HCT116 (cell line): ENCODE measurements around the gene DPEP3. TPM values are rescaled to one million over a fixed set of nuclear protein-coding genes. Genes with fewer than 3 reads are reported as not detected.

Experiments
- ATAC-seq: fragments of 200-7000 bp; cut with Tn5 transposase; 2 replicates; pipeline ENCODE4 v1.9.1; 2020; ENCODE audit warnings: mild to moderate bottlenecking, moderate library complexity
- BruUV-seq: library from RNA; stranded (reverse); fragments of 400-500 nt; replicated peaks from 2 replicates; lab custom pipeline; 2021; lab: Mats Ljungman, UMichigan
- CTCF ChIA-PET: fragments of 300-600 bp; sonication (Branson Sonifier 250); formaldehyde crosslinking; loops from one replicate; lab custom pipeline; 2021; ENCODE audit warnings: antibody characterized with exemption; lab: Charles Lee
- POLR2A ChIA-PET: fragments of 300-600, 350-600 bp; sonication (Branson Sonifier 250); formaldehyde crosslinking; loops from one replicate; lab custom pipeline; 2021; ENCODE audit warnings: antibody characterized with exemption; lab: Charles Lee
- RAD21 ChIA-PET, 2 experiments: fragments of 300-600 bp; sonication (Branson Sonifier 250); formaldehyde crosslinking; loops; one replicate each; lab custom pipeline; 2023; ENCODE audit warnings: low total read pairs in 2 of 2; ENCODE audit not compliant: uncharacterized antibody in 2 of 2, unreplicated experiment in 2 of 2, low non-redundant PET in 1 of 2; lab: Charles Lee
- DNase-seq: peaks from one replicate; pipeline ENCODE4 v3.0.0-alpha.2; 2010; ENCODE audit warnings: low read depth, low spot score
- H2AFZ ChIP-seq: fragments of 200-600 bp; shearing (Covaris generic), sonication (generic); 2 replicates; pipeline ENCODE4 v1.6.1; 2017; ENCODE audit warnings: low read depth, mixed run types, mixed read lengths, antibody characterized with exemption, low read length; ENCODE audit not compliant: poor library complexity, severe bottlenecking
- H3K27ac ChIP-seq: 2 replicates; pipeline ENCODE4 v1.5.1; 2012; ENCODE audit warnings: low read depth, low read length
- H3K27me3 ChIP-seq: fragments of 200-600 bp; sonication (generic); 2 replicates; pipeline ENCODE4 v1.6.1; 2016; ENCODE audit warnings: mixed run types, low read length, mixed read lengths; ENCODE audit not compliant: insufficient read depth
- H3K36me3 ChIP-seq, 2 experiments: fragments of 200-500 bp in 1 of 2; fragments of 200-600 bp in 1 of 2; sonication (Bioruptor generic) in 1 of 2; sonication (generic) in 1 of 2; 2 replicates each; pipeline versions ENCODE4 v1.5.1 to v1.6.1; 2014 to 2016; ENCODE audit warnings: low read length in 2 of 2, inconsistent platforms in 1 of 2, mixed read lengths in 1 of 2, mixed run types in 1 of 2; ENCODE audit not compliant: insufficient read depth in 2 of 2, control insufficient read depth in 1 of 2
- H3K4me1 ChIP-seq, 2 experiments: fragments of 200-600 bp in 1 of 2; sonication (generic) in 1 of 2; 2 replicates each; pipeline versions ENCODE4 v1.5.1 to v1.6.1; 2012 to 2017; ENCODE audit warnings: low read length in 2 of 2, inconsistent platforms in 1 of 2, mild to moderate bottlenecking in 1 of 2, mixed read lengths in 1 of 2, mixed run types in 1 of 2, moderate library complexity in 1 of 2; ENCODE audit not compliant: insufficient read depth in 2 of 2, control insufficient read depth in 1 of 2
- H3K4me2 ChIP-seq: fragments of 200-600 bp; sonication (generic); 2 replicates; pipeline ENCODE4 v1.6.1; 2017; ENCODE audit warnings: mixed run types, low read length, mixed read lengths
- H3K4me3 ChIP-seq, 2 experiments: fragments of 200-600 bp in 1 of 2; sonication (generic) in 1 of 2; replicated peaks in 1 of 2; 2 replicates each; pipeline ENCODE4 v1.5.1; 2011 to 2016; ENCODE audit warnings: low read length in 2 of 2, control low read depth in 1 of 2, low read depth in 1 of 2, mild to moderate bottlenecking in 1 of 2, mixed read lengths in 1 of 2, mixed run types in 1 of 2
- H3K79me2 ChIP-seq: fragments of 200-600 bp; sonication (generic); 2 replicates; pipeline ENCODE4 v1.6.1; 2017; ENCODE audit warnings: mild to moderate bottlenecking, mixed run types, low read length, moderate library complexity, mixed read lengths; ENCODE audit not compliant: insufficient read depth
- H3K9ac ChIP-seq: fragments of 200-600 bp; sonication (generic); 2 replicates; pipeline ENCODE4 v1.6.1; 2016; ENCODE audit warnings: low read length, mixed read lengths
- H3K9me2 ChIP-seq: fragments of 200-600 bp; sonication (generic), shearing (Covaris generic); 2 replicates; pipeline ENCODE4 v1.6.1; 2017; ENCODE audit warnings: mixed run types, mild to moderate bottlenecking, moderate library complexity; ENCODE audit not compliant: insufficient read depth
- H3K9me3 ChIP-seq, 2 experiments: fragments of 200-500 bp in 1 of 2; fragments of 200-600 bp in 1 of 2; sonication (Bioruptor generic) in 1 of 2; sonication (generic) in 1 of 2; 2 replicates each; pipeline ENCODE4 v1.6.1; 2014 to 2017; ENCODE audit warnings: low read length in 2 of 2, mixed read lengths in 2 of 2, inconsistent platforms in 1 of 2, low read depth in 1 of 2, mild to moderate bottlenecking in 1 of 2, mixed run types in 1 of 2, moderate library complexity in 1 of 2; ENCODE audit not compliant: control insufficient read depth in 1 of 2, insufficient read depth in 1 of 2
- H4K20me1 ChIP-seq: fragments of 200-600 bp; sonication (generic), shearing (Covaris generic); 2 replicates; pipeline ENCODE4 v1.6.1; 2017; ENCODE audit warnings: mixed run types, mild to moderate bottlenecking, moderate library complexity; ENCODE audit not compliant: insufficient read depth
- EGR1 ChIP-seq: IDR thresholded peaks from 2 replicates; pipeline ENCODE4 v1.6.1; 2012; ENCODE audit warnings: low read depth
- ELF1 ChIP-seq: IDR thresholded peaks from 2 replicates; pipeline ENCODE4 v1.6.1; 2012; ENCODE audit warnings: low read depth, borderline replicate concordance
- POLR2AphosphoS5 ChIP-seq: IDR thresholded peaks from 2 replicates; pipeline ENCODE4 v1.6.1; 2011; ENCODE audit warnings: mild to moderate bottlenecking, low read depth, low read length, moderate library complexity
- SP1 ChIP-seq: IDR thresholded peaks from 2 replicates; pipeline ENCODE4 v1.6.1; 2012; ENCODE audit warnings: low read depth
- YY1 ChIP-seq: IDR thresholded peaks from 2 replicates; pipeline ENCODE4 v1.6.1; 2011; ENCODE audit warnings: low read length, low read depth, moderate library complexity, mild to moderate bottlenecking; ENCODE audit not compliant: insufficient replicate concordance; ENCODE audit errors: extremely low read depth
- intact Hi-C: fragments of 100-400 bp; cut with micrococcal nuclease; formaldehyde crosslinking; loops from 2 replicates; pipeline ENCODE4 v1.10.0; 2022
- total RNA-seq: library from RNA; stranded (reverse); gene quantifications from one replicate; pipeline ENCODE4 v1.2.1, GENCODE V29; 2021; ENCODE audit not compliant: unreplicated experiment

DPEP3 gene
- total RNA-seq, 1 experiment from 2014 or later = not detected

- DNase-seq (no peak), ATAC-seq (no peak)
- no peak overlapping the region for H2AFZ ChIP-seq
- H3K79me2 ChIP-seq = no peaks in the 10 kb centered on the region
- BruUV-seq = no TSS peak
- no peaks in the 10 kb centered on the region for H4K20me1 ChIP-seq
- no peaks in the 10 kb centered on the region for H3K4me1 ChIP-seq
- CTCF ChIA-PET = no interaction called here
- H3K27ac ChIP-seq = no peak overlapping the region
- intact Hi-C loops = no loop called here
- RAD21 ChIA-PET = no interaction called here
- H3K9ac ChIP-seq = no peak overlapping the region
- H3K9me3 ChIP-seq = no peaks in the 10 kb centered on the region
- TF ChIP-seq ELF1 = no peak
- no peaks in the 10 kb centered on the region for H3K9me2 ChIP-seq
- peaks cover 7 to 14% of the 10 kb centered on the region in 2 experiments; a peak in 3 of 4 replicates for H3K36me3 ChIP-seq
- H3K4me2 ChIP-seq = no peak overlapping the region
- POLR2A ChIA-PET = no interaction called here
- H3K27me3 ChIP-seq = no peaks in the 10 kb centered on the region
- H3K4me3 ChIP-seq = no peak overlapping the region
These were observed 29.9 kb downstream of the DPEP3 start for GRCh38 chr16:67950335-67950843.

GRCh38 chr16:67949645-67950044 is 30.7 kb downstream of the DPEP3 start:
- no peak overlapping the region for H3K27ac ChIP-seq
- no peak overlapping the region for H3K9ac ChIP-seq
- no peaks in the 10 kb centered on the region for H3K4me1 ChIP-seq
- ATAC-seq = no peak
- no peaks in the 10 kb centered on the region for H4K20me1 ChIP-seq
- BruUV-seq = no TSS peak
- DNase-seq = no peak
- POLR2A ChIA-PET = no interaction called here
- H3K27me3 ChIP-seq = no peaks in the 10 kb centered on the region
- H3K4me2 ChIP-seq = no peak overlapping the region
- CTCF ChIA-PET = no interaction called here
- H3K9me3 ChIP-seq = no peaks in the 10 kb centered on the region
- H3K4me3 ChIP-seq = no peak overlapping the region
- no peaks in the 10 kb centered on the region for H3K79me2 ChIP-seq
- TF ChIP-seq SP1 (no peak), YY1 (no peak), EGR1 (no peak), POLR2AphosphoS5 (no peak)
- RAD21 ChIA-PET = no interaction called here
- intact Hi-C loops = no loop called here
- no peaks in the 10 kb centered on the region for H3K9me2 ChIP-seq
- H2AFZ ChIP-seq = no peak overlapping the region
- H3K36me3 ChIP-seq = peaks cover 7 to 14% of the 10 kb centered on the region in 2 experiments; a peak in 3 of 4 replicates
